ENCODE data around the gene DNAAF5. TPM values are rescaled to one million over a fixed set of nuclear protein-coding genes. Genes with fewer than 3 reads are reported as not detected.

DNAAF5 gene
- total RNA-seq, 3 donors from 2014 or later: 52.3 to 69.3 (median 52.3) TPM

GRCh38 chr7:779480-779879, 53.0 kb downstream of the DNAAF5 start:
- Mint-ChIP-seq H3K27me3 (ENCODE audit: low read depth) (no peaks in the 10 kb centered on the region), H3K9me3 (no peaks in the 10 kb centered on the region), H3K4me1 (ENCODE audit: low read depth) (no peaks in the 10 kb centered on the region), H3K36me3 (ENCODE audit: insufficient read depth) (peaks cover 24% of the 10 kb centered on the region), H3K4me3 (no peak overlapping the region)
- no peak for ATAC-seq
- DNase-seq: no peak

DNA sequence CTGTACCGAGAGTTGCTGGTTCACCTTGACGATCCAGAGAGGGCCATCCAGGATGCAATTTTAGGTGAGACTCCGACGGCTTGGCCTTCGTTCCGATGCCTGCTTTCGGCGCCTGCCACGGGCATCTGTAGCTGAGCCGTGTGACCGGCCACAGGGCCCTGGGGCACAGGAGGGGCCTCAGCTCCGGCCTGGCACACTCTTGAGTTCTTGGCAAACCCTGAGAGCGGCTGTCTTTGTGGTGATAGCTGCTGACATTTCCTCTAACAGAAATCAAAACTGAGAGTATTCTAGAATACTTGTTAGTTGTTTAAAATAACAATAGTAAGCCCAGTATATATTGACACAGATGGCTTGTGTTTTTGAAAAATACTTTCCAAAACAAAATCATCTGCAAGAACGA, 53.6 kb downstream of the DNAAF5 start:
- no peak overlapping the region for H3K4me3 Mint-ChIP-seq
- ATAC-seq (no peak), DNase-seq (no peak)
- H3K36me3 Mint-ChIP-seq (ENCODE audit: insufficient read depth): peaks cover 27% of the 10 kb centered on the region
- H3K9me3 Mint-ChIP-seq: no peaks in the 10 kb centered on the region
- H3K4me1 Mint-ChIP-seq (ENCODE audit: low read depth): no peaks in the 10 kb centered on the region
- H3K27me3 Mint-ChIP-seq (ENCODE audit: low read depth): no peaks in the 10 kb centered on the region

DNA sequence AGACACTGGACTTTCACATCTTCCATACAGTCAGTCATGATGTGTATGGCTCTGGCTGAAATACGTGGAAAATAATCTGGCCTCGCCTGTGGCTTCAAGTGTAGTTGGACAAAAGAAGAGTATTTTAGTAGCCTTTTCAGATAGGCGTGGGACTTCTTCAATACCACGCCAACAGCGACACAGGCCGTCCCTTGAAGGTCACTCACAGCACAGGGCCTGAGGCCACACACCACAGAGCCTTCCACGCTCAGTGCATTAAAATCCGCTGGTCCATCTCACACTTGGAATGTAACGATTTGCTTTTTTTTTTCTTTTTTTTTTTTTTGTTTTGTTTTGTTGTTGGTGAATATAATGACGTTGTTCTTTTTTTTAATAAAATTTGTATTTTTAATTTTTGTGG, 54.0 kb downstream of the DNAAF5 start:
- no peaks in the 10 kb centered on the region for H3K4me1 Mint-ChIP-seq (ENCODE audit: low read depth)
- H3K36me3 Mint-ChIP-seq (ENCODE audit: insufficient read depth): peaks cover 26% of the 10 kb centered on the region
- H3K9me3 Mint-ChIP-seq: no peaks in the 10 kb centered on the region
- ATAC-seq (no peak), DNase-seq (no peak)
- H3K4me3 Mint-ChIP-seq: no peak overlapping the region
- H3K27me3 Mint-ChIP-seq (ENCODE audit: low read depth): no peaks in the 10 kb centered on the region

GRCh38 chr7:781186-781849, 54.8 kb downstream of the DNAAF5 start:
- peaks cover 24% of the 10 kb centered on the region for H3K36me3 Mint-ChIP-seq (ENCODE audit: insufficient read depth)
- no peaks in the 10 kb centered on the region for H3K4me1 Mint-ChIP-seq (ENCODE audit: low read depth)
- no peak for DNase-seq
- H3K9me3 Mint-ChIP-seq: no peaks in the 10 kb centered on the region
- no peak for ATAC-seq
- H3K27me3 Mint-ChIP-seq (ENCODE audit: low read depth): no peaks in the 10 kb centered on the region
- H3K4me3 Mint-ChIP-seq: no peak overlapping the region

DNA sequence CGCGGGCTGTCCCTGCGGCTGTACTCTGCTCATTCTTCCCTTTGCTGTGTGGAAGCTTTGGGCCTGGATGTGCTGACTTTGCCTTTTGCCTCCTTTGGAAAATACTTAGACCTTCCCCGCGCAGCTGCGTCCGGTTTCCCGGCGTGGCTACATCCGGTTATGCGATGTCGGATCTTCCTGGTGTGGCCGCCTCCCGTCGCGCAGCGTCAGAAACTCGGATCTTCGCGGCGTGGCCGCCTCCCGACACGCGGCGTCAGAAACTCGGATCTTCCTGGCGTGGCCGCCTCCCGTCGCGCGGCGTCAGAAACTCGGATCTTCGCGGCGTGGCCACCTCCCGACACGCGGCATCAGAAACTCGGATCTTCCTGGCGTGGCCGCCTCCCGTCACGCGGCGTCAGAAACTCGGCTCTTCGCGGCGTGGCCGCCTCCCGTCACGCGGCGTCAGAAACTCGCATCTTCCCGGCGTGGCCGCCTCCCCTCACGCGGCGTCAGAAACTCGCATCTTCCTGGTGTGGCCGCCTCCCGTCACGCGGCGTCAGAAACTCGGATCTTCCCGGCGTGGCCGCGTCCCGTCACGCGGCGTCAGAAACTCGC, 55.5 kb downstream of the DNAAF5 start:
- H3K4me3 Mint-ChIP-seq: no peak overlapping the region
- H3K36me3 Mint-ChIP-seq (ENCODE audit: insufficient read depth): peaks cover 24% of the 10 kb centered on the region

DNA sequence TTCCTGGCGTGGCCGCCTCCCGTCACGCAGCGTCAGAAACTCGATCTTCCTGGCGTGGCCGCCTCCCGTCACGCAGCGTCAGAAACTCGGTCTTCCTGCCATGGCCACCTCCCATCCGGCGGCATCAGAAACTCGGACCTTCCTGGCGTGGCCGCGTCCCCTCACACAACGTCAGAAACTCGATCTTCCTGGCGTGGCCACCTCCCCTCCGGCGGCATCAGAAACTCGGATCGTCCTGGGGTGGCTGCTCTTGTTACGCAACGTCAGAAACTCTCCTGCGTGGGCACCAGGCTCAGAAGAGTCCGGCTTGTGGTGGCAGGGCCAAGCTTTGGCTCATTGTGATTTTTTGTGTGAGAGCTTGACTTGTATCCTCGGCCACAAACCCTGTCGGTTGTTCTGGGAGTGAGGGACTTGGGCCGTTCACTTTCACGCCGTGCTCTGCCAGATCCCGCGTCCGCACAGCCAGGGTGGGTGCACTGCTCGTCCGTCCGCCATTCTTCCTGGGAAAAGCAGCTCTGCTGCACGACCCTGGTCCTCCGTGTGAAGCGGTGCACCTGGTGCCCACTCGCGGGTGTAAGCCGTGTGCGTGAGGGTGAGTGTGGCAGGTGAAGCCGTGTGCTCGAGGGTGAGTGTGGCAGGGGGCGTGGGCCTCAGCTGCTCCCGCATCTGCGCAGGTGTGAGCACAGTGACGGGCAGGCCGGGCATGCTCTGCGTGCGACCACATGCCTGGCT, 56.4 kb downstream of the DNAAF5 start:
- no peak for DNase-seq
- Mint-ChIP-seq H3K4me3 (no peak overlapping the region), H3K4me1 (ENCODE audit: low read depth) (no peaks in the 10 kb centered on the region), H3K36me3 (ENCODE audit: insufficient read depth) (peaks cover 20% of the 10 kb centered on the region), H3K27me3 (ENCODE audit: low read depth) (no peaks in the 10 kb centered on the region), H3K9me3 (no peaks in the 10 kb centered on the region)
- ATAC-seq: no peak

More for the DNA sequence above, 55.5 kb downstream of the DNAAF5 start:
- Mint-ChIP-seq H3K9me3 (no peaks in the 10 kb centered on the region), H3K27me3 (ENCODE audit: low read depth) (no peaks in the 10 kb centered on the region), H3K4me1 (ENCODE audit: low read depth) (no peaks in the 10 kb centered on the region)
- ATAC-seq (no peak), DNase-seq (no peak)

DNA sequence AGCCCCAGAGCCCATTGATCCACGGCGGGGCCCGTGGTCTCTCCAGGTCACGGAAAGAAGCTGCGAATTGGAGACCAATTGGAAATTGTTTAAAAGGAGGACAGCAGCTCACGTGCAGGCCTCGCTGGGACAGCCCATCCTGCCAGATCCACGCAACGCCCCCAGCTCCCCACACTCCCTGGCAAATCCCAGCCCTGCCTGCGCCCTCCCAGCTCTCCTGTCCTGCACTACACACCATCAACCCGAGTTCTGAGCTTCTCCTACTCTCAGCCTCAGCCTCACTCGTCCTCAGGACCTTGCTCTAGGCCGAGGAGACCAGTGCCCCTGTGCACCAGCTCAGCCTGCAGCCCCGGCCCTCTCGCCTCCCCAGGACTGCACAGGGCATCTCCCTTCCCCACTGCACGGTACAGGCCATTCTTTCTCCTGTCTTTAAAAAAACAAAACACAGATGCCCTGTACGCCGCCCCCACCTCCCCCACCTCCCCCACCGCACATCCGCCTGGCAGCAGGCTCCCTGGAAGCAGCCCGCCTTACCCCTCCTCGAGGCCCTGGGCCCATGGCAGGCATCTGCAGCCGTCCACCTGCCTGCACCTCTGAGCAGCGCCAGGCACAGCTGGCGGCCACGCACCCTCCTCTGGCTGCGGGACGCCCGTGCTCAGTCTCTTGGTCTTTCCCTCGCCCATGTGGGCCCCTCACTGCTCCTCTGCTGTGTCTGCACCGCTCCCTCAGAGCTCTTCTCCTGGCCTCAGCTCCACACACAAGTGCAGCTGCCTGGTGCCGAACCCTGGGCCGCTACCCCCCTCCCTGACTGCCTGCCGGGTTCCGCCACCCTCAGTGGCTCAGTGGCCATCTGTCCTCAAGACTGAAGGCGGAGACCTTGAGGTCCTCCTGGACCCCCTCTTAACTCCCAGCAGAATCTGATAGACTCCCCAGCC, 57.3 kb downstream of the DNAAF5 start:
- DNase-seq (no peak), ATAC-seq (no peak)
- Mint-ChIP-seq H3K36me3 (ENCODE audit: insufficient read depth) (peaks cover 22% of the 10 kb centered on the region), H3K27me3 (ENCODE audit: low read depth) (no peaks in the 10 kb centered on the region), H3K9me3 (no peaks in the 10 kb centered on the region), H3K4me1 (ENCODE audit: low read depth) (no peaks in the 10 kb centered on the region), H3K4me3 (no peak overlapping the region)

DNA sequence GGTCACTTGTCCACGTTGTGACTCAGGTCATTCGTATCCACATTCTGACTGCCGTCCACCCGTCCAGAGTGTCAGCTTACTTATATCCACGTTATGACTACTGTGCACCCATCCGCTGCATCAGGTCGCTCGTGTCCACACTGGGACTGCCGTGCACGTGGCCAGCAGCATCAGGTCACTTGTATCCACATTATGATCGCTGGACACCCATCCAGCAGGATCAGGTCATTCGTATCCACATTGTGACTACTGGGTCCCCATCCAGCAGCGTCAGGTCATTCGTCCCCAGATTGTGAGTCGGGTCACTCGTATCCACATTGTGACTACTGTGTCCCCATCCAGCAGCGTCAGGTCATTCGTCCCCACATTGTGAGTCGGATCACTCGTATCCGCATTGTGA, 58.5 kb downstream of the DNAAF5 start:
- no peak for ATAC-seq
- DNase-seq: no peak
- Mint-ChIP-seq H3K36me3 (ENCODE audit: insufficient read depth) (peaks cover 28% of the 10 kb centered on the region), H3K9me3 (no peaks in the 10 kb centered on the region), H3K4me3 (no peak overlapping the region), H3K27me3 (ENCODE audit: low read depth) (no peaks in the 10 kb centered on the region), H3K4me1 (ENCODE audit: low read depth) (no peaks in the 10 kb centered on the region)

DNA sequence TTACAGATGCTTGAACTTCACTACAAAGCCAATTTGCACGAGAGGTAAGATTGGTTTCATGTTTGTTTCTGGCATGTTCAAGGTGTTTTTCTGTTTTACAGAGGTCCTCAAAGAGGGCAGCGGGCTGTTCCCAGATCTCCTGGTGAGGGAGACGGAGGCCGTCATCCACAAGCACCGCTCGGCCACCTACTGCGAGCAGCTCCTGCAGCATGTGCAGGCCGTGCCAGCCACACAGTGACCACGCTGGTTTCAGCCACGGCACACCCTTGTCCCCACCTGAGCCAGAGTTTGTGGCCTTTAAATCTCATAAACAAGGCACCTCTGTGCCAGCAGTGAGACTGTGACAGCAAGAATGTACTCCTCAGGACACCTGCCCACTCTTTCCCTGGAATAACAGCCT, 58.9 kb downstream of the DNAAF5 start:
- H3K36me3 Mint-ChIP-seq (ENCODE audit: insufficient read depth): peaks cover 30% of the 10 kb centered on the region
- no peaks in the 10 kb centered on the region for H3K27me3 Mint-ChIP-seq (ENCODE audit: low read depth)
- DNase-seq (no peak), ATAC-seq (no peak)
- H3K4me3 Mint-ChIP-seq: no peak overlapping the region
- H3K4me1 Mint-ChIP-seq (ENCODE audit: low read depth): no peaks in the 10 kb centered on the region
- H3K9me3 Mint-ChIP-seq: no peaks in the 10 kb centered on the region

DNA sequence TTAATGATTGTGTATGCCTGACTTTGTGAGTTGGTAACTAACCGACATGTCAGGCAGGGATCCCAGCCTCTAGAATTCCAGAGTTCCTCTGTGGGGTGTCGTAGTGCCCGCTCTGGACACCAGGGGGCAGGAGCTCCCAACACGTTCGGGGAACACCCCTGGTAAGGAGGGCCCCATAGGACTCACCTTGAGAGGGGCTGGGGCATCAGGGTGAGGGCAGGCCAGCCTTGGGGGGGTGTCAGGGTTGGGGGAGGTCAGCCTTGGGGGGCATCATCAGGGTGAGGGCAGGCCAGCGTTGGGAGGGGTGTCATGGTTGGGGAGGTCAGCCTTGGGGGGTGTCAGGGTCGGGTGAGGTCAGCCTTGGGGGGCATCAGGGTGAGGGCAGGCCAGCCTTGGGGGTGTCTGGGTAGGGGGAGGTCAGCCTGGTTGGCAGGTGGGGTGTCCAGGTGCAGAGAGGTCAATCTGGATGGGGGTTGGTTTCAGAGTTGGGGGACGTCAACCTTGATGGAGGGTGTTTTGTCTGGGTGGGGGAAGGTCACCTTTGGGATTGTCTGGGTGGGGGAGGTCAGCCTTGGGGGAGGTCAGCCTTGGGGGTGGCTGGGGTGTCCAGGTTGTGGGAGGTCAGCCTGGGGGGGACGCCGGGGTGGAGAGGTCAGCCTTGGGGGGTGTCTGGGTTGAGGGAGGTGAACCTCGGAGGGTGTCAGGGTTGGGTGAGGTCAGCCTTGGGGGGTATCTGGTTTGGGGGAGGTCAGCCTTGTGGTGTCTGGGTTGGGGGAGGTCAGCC, 60.2 kb downstream of the DNAAF5 start:
- peak; percentile 77 for DNase-seq
- peaks cover 27% of the 10 kb centered on the region for H3K36me3 Mint-ChIP-seq (ENCODE audit: insufficient read depth)
- no peaks in the 10 kb centered on the region for H3K9me3 Mint-ChIP-seq
- ATAC-seq: peak; percentile 78 to 84
- H3K27me3 Mint-ChIP-seq (ENCODE audit: low read depth): no peaks in the 10 kb centered on the region
- H3K4me1 Mint-ChIP-seq (ENCODE audit: low read depth): no peaks in the 10 kb centered on the region
- no peak overlapping the region for H3K4me3 Mint-ChIP-seq

DNA sequence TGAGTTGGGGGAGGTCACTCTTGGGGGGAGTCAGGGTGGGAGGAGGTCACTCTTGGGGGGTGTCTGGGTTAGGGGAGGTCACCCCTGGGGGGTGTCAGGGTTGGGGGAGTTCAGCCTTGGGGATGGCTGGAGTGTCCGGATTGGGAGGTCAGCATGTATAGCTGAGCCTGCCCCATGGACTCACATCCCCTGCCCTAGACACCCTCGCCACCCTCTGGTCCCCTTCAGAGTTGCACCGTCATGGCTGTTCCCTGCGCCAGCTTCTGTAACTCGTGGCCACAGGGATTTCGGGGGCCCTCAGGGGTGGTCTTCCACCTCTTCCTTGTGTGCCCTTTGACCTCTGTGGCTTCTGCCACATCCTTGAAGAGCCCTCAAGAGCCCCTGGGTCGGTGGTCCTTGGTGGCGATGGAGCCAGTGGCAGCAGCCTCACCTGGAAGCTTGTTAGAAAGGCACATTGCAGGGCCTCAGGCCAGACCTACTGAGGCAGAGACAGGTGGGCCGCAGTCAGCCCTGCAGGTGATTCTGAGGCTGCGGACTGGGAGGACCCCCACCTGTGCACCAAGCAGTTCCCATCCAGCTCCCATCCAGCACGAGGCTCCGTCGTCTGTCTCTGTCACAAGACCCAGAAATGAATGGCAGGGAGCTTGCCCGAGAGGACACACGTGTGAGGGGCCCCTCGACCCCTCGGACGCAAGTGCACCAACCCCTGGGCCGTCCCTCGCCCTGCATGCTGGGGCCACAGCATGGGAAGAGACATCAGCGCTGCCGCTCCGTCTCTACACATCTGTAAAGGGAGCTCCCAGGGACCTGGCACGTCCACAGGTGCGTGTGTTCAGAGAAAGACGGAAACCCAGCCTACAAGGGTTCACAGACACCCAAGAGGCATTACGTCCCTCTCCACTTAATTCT, 61.1 kb downstream of the DNAAF5 start:
- Mint-ChIP-seq H3K27me3 (ENCODE audit: low read depth) (no peaks in the 10 kb centered on the region), H3K4me3 (no peak overlapping the region), H3K36me3 (ENCODE audit: insufficient read depth) (peaks cover 24% of the 10 kb centered on the region), H3K9me3 (no peaks in the 10 kb centered on the region), H3K4me1 (ENCODE audit: low read depth) (no peaks in the 10 kb centered on the region)
- DNase-seq (no peak), ATAC-seq (no peak)

DNA sequence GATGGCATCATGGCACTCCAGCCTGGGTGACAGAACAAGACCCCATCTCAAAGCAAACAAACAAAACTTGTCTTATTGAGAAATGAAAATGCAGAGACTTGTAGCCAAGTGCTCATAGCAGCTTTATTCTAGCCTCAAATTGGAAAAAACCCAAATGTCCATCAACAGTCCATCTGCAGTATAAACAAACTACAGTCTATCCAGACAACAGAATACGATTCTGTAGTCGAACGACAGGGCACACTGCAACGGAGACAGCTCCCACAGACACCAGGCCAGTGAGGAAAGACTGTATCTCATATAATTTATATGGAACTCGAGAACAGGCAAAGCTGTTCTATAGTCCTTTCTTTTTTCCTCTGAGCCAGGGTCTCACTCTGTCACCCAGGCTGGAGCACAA, 65.0 kb downstream of the DNAAF5 start:
- Mint-ChIP-seq H3K4me1 (ENCODE audit: low read depth) (no peaks in the 10 kb centered on the region), H3K36me3 (ENCODE audit: insufficient read depth) (peaks cover 10% of the 10 kb centered on the region), H3K4me3 (no peak overlapping the region), H3K27me3 (ENCODE audit: low read depth) (no peaks in the 10 kb centered on the region), H3K9me3 (no peaks in the 10 kb centered on the region)
- DNase-seq (no peak), ATAC-seq (no peak)

- ATAC-seq (no peak), DNase-seq (no peak)
- Mint-ChIP-seq H3K9me3 (no peaks in the 10 kb centered on the region), H3K27me3 (ENCODE audit: low read depth) (no peaks in the 10 kb centered on the region), H3K4me1 (ENCODE audit: low read depth) (no peaks in the 10 kb centered on the region), H3K36me3 (ENCODE audit: insufficient read depth) (peaks cover 5% of the 10 kb centered on the region), H3K4me3 (no peak overlapping the region)
Measured at GRCh38 chr7:794207-794606, 67.7 kb downstream of the DNAAF5 start.
